IPS-15b (cell line): ENCODE results near the gene BDNF.
A peak's percentile ranks its signal among the peaks of the same experiment; 100 is the strongest.
"Not testable (repeated sequence)": the region's sequence is repeated elsewhere in the genome, so short reads cannot be mapped to it uniquely, and the experiment has no call there.

Experiments used
- H3K27me3 ChIP-seq: one replicate; pipeline ENCODE4 v1.6.1; 2013; ENCODE audit warnings: low read length; ENCODE audit not compliant: control insufficient read depth, insufficient read depth
- H3K36me3 ChIP-seq: one replicate; pipeline ENCODE4 v1.6.1; 2013; ENCODE audit warnings: low read length; ENCODE audit not compliant: control insufficient read depth, insufficient read depth
- H3K4me1 ChIP-seq: one replicate; pipeline ENCODE4 v1.6.1; 2013; ENCODE audit warnings: mild to moderate bottlenecking, low read length; ENCODE audit not compliant: control insufficient read depth, insufficient read depth
- H3K4me3 ChIP-seq: one replicate; pipeline ENCODE4 v1.5.1; 2013; ENCODE audit warnings: low read depth, low read length
- H3K9ac ChIP-seq: one replicate; pipeline ENCODE4 v1.6.1; 2013; ENCODE audit warnings: low read depth, mild to moderate bottlenecking, low read length
- H3K9me3 ChIP-seq: one replicate; pipeline ENCODE4 v1.6.1; 2013; ENCODE audit warnings: mild to moderate bottlenecking, low read length; ENCODE audit not compliant: control insufficient read depth, insufficient read depth

The BDNF gene

GRCh38 chr11:27700351-27701301, at the start of gene BDNF:
Gene BDNF (minus strand): TSS chr11:27700455. CDS start chr11:27658564, 41,891 bp downstream.
- peak within 1 kb of the TSS; percentile 89 for H3K4me3 ChIP-seq
- peak within 1 kb of the TSS; percentile 24 for H3K9ac ChIP-seq
- peaks cover 38% of the 10 kb centered on the region for H3K27me3 ChIP-seq
- H3K4me1 ChIP-seq = peaks cover 28% of the 10 kb centered on the region
- no peaks in the 10 kb centered on the region for H3K36me3 ChIP-seq
- no peaks in the 10 kb centered on the region for H3K9me3 ChIP-seq

GRCh38 chr11:27740362-27741013, 40.2 kb upstream of the BDNF start:
- peak overlapping the region; percentile 9 for H3K4me3 ChIP-seq
- no peaks in the 10 kb centered on the region for H3K36me3 ChIP-seq
- H3K9me3 ChIP-seq = no peaks in the 10 kb centered on the region
- no peak overlapping the region for H3K9ac ChIP-seq
- peaks cover 35% of the 10 kb centered on the region for H3K27me3 ChIP-seq
- peaks cover 16% of the 10 kb centered on the region for H3K4me1 ChIP-seq

DNA sequence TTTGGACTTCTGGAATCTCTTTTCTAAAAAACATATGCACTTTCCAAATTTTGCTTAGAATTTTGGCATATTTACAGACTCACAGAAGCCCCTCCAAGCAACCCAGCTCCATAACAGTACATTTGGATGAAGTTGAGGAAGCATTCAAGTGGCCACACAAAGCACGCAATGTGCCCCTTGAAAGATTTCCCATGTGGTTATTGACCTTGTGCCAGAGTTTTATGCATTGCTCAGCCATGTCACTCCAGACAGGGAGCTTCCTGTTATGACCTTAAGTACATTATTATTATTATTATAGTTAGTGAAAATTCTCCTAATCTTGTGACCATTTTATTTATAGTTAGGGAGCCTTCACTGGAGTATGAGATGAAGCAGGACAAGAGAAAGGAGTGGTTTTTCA, 35.0 kb upstream of the BDNF start:
- no peaks in the 10 kb centered on the region for H3K36me3 ChIP-seq
- H3K9me3 ChIP-seq = no peaks in the 10 kb centered on the region
- H3K9ac ChIP-seq = no peak overlapping the region
- peaks cover 7% of the 10 kb centered on the region for H3K4me1 ChIP-seq
- H3K27me3 ChIP-seq = peaks cover 17% of the 10 kb centered on the region
- H3K4me3 ChIP-seq = no peak overlapping the region

- H3K4me3 ChIP-seq, H3K27me3 ChIP-seq, H3K9me3 ChIP-seq, H3K36me3 ChIP-seq, H3K9ac ChIP-seq, H3K4me1 ChIP-seq: not testable (repeated sequence)
These were observed 31.5 kb upstream of the BDNF start for GRCh38 chr11:27731803-27732202.

DNA sequence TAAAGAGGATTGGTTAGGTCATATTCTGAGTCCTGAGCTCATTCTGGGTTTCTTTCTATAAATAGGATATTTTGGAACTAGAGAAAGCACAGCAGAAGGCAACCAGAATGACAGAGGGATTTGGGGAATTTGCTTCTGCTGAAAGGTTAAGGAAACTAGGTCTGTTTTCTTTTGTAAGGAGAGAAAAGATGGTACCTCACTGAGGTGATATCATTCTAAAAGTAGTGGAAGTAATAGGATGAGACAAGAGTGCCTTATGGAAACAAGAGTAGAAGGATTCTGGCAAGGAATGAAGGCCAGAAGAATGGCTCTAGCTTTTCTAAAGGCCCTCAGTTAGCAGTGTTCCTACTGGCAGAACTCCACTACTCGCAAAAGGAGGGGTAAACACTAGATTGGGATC, 26.7 kb upstream of the BDNF start:
- Histone ChIP-seq H3K27me3 (peaks cover 43% of the 10 kb centered on the region), H3K36me3 (no peaks in the 10 kb centered on the region), H3K4me3 (no peak overlapping the region), H3K4me1 (peaks cover 2% of the 10 kb centered on the region), H3K9me3 (no peaks in the 10 kb centered on the region), H3K9ac (no peak overlapping the region)

GRCh38 chr11:27723687-27724086, 23.4 kb upstream of the BDNF start:
- peaks cover 10% of the 10 kb centered on the region for H3K4me1 ChIP-seq
- no peaks in the 10 kb centered on the region for H3K36me3 ChIP-seq
- no peak overlapping the region for H3K4me3 ChIP-seq
- no peaks in the 10 kb centered on the region for H3K9me3 ChIP-seq
- no peak overlapping the region for H3K9ac ChIP-seq
- peaks cover 64% of the 10 kb centered on the region for H3K27me3 ChIP-seq

DNA sequence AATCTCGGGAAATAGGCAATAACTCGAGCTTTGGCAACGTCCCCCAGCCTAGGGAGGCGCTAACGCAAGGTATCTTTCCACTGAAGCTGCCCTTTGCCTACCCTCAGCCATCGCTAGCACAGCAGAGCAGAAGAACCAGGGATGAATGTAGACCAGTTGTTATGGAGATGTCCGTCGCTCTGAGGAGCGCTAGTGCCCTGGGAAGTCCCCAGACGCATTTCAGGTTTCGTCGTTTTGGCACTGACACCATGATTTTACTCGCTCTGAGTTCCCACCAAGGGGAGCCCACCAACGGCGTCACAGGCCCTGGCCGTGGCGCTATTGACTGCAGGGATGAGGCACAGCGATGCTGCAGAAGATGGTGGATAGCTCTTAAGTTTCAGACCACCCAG, 22.7 kb upstream of the BDNF start:
- Histone ChIP-seq H3K36me3 (no peaks in the 10 kb centered on the region), H3K27me3 (peaks cover 64% of the 10 kb centered on the region), H3K4me3 (peak overlapping the region; percentile 55), H3K4me1 (peaks cover 10% of the 10 kb centered on the region), H3K9me3 (no peaks in the 10 kb centered on the region), H3K9ac (no peak overlapping the region)

DNA sequence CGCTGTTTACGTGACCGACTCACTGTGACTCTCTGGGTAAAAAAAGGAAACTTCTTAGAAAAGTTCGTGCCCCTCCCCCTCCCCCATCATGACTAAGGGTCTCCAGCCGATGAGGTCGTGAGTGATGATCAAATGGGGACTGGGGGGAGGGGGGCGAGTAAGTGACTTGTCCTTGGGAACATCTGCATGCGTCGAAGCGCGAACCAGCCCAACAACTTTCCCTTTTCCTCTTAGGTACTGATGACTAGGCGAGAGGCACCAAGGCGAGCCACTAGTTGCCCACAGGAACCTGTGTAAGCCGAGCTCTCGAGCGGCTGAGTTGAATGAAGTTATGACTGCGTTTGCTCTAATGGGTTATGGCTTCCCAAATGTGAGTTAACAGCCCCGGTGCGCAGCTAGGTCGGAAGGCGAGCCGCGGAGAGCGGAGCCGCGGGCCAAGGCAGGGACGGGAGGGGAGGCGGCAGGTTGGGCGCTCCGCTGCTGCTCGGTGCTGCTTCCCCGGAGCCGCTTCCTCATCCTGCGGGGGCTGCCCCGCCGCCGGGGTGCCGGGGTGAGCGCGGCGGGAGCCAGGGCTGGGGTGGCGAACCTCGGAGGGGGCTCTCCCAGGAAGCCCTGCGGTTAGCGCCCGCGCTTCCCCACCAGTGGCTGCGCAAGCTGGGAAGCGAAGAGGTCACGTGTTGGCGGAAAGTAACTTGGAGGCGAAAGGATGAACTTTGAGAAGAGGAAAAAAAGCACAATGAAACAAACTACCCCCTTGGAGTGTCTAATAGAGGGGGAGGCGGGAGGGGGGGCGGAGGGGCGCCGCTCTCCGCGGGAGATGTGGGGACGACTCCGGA, 22.1 kb upstream of the BDNF start:
- H3K9me3 ChIP-seq = no peaks in the 10 kb centered on the region
- H3K27me3 ChIP-seq = peaks cover 63% of the 10 kb centered on the region
- H3K9ac ChIP-seq = no peak overlapping the region
- peak overlapping the region; percentile 55 for H3K4me3 ChIP-seq
- H3K36me3 ChIP-seq = no peaks in the 10 kb centered on the region
- peaks cover 10% of the 10 kb centered on the region for H3K4me1 ChIP-seq

DNA sequence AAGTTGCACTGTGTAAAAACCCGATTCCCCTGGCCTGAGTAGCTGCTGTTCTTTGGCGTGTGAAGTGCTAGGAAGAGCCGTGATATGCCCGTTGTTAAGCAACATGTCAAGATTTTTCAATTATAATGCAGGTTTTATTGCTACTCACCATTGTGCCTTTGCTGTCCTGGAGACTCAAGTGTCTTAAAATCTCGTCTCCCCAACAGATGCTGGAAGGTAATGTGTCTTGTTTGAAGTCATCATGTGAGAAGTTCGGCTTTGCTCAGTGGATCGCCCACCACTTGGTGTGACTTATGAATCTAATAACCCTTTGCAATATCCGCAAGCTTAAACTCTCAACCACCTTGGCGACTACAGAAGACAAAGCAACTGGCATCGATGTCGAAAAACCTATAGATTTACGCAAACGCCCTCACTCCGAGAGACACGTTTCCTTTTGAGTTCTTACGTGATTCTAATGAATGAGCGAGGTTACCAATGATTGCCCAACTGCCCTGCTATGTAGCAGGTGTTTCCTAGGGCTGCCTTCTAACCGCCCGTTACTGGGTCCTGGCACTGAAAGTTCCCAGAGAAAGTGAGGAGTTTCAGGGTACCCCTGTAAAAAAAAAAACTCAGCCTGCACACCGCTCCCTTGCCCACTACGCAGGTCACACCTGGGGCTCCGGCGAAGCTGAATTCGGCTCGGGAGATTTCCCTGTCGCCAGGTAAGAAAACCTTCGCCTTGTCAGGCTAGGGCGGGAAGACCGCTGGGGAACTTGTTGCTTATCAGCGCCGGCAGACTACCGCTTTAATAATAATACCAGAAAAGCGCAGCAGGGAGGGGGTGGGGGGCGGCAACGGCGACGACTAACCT, 21.2 kb upstream of the BDNF start:
- Histone ChIP-seq H3K9me3 (no peaks in the 10 kb centered on the region), H3K4me3 (peak overlapping the region; percentile 55), H3K9ac (no peak overlapping the region), H3K36me3 (no peaks in the 10 kb centered on the region), H3K27me3 (peaks cover 56% of the 10 kb centered on the region), H3K4me1 (peaks cover 10% of the 10 kb centered on the region)

DNA sequence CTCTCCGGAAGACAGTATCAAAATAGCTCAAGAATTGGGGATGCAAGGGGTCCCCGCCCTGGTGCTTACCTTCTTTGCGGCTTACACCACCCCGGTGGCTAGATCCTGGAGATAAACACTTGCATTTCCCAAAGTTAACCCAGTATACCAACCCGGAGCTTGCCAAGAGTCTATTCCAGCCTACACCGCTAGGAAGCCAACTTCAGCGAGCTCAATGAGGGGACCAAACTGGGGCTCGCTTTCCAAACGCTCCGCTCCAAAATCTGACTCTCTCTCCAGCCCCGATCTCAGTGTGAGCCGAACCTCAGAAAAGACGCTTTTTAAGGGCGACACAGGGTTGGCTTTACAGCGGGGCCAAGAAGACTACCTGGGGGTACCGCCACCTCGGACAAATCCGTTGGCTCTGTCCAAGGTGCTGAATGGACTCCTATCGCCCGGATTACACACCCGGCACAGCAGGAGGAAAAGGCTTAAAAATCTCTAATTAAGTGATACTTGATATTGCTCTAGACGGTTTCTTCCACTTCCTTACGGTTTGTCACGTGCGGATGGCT, 20.1 kb upstream of the BDNF start:
- H3K36me3 ChIP-seq = no peaks in the 10 kb centered on the region
- H3K4me3 ChIP-seq = peak overlapping the region; percentile 50
- H3K9ac ChIP-seq = no peak overlapping the region
- peaks cover 10% of the 10 kb centered on the region for H3K4me1 ChIP-seq
- peaks cover 45% of the 10 kb centered on the region for H3K27me3 ChIP-seq
- no peaks in the 10 kb centered on the region for H3K9me3 ChIP-seq
